Tibial nerve (tissue), 4 donors: ENCODE measurements around the gene APRT. TPM values are rescaled to one million over a fixed set of nuclear protein-coding genes. Genes with fewer than 3 reads are reported as not detected.

Source experiments
- DNase-seq, 2 donors: peaks; one replicate each; pipeline ENCODE4 v3.0.0-alpha.2; 2019; ENCODE audit warnings: low spot score in 2 of 2
- H3K27ac ChIP-seq, 4 donors: fragments of 200-600 bp; sonication (generic) in 3 of 4; one replicate each; pipeline ENCODE4 v1.5.1; 2017 to 2019; ENCODE audit warnings: mild to moderate bottlenecking in 1 of 4
- H3K27me3 ChIP-seq, 2 donors: fragments of 200-600 bp; sonication (generic) in 1 of 2; one replicate each; pipeline versions ENCODE4 v1.5.1 to v1.6.0; 2017 to 2019
- H3K36me3 ChIP-seq, 3 donors: fragments of 200-600 bp; sonication (generic); one replicate each; pipeline ENCODE4 v1.5.1; 2018 to 2019
- H3K4me1 ChIP-seq, 4 donors: fragments of 200-600 bp; sonication (generic) in 3 of 4; one replicate each; pipeline ENCODE4 v1.5.1; 2017 to 2019
- H3K4me3 ChIP-seq, 4 donors: fragments of 200-600 bp; sonication (generic) in 3 of 4; one replicate each; pipeline ENCODE4 v1.5.1; 2017 to 2019; ENCODE audit warnings: mild to moderate bottlenecking in 1 of 4, moderate library complexity in 1 of 4
- H3K9me3 ChIP-seq, 4 donors: fragments of 200-600 bp; sonication (generic) in 3 of 4; one replicate each; pipeline ENCODE4 v1.5.1; 2017 to 2019
- CTCF ChIP-seq, 5 experiments: fragments of 200-600 bp in 3 of 5; fragments of 450-650 bp in 2 of 5; sonication (generic) in 3 of 5; IDR thresholded peaks; one replicate each; pipeline ENCODE4 v1.5.1; 2016 to 2019; ENCODE audit warnings: antibody characterized with exemption in 5 of 5, mild to moderate bottlenecking in 3 of 5, moderate library complexity in 2 of 5
- EP300 ChIP-seq, 2 donors: sonication (generic); formaldehyde crosslinking; IDR thresholded peaks; one replicate each; pipeline ENCODE4 v1.6.1; 2017; ENCODE audit warnings: antibody characterized with exemption in 2 of 2, mild to moderate bottlenecking in 1 of 2
- POLR2A ChIP-seq, 2 donors: fragments of 450-650 bp; IDR thresholded peaks; one replicate each; pipeline ENCODE4 v1.6.1; 2017; ENCODE audit warnings: antibody characterized with exemption in 2 of 2, mild to moderate bottlenecking in 2 of 2, moderate library complexity in 2 of 2
- WGBS, 2 donors: methylation state at CpG; one replicate each; pipeline ENCODE4 v1.1.5; 2018; 5-methylcytosine and 5-hydroxymethylcytosine counted together
- total RNA-seq, 4 donors: library from RNA; depleted of rRNA; stranded (reverse); fragments of >200 nt; gene quantifications; one replicate each; pipeline ENCODE4 v1.1.0, GENCODE V29; 2016

APRT gene
- total RNA-seq, 4 donors from 2014 or later = 83.4 to 157 (median 106) TPM

GRCh38 chr16:88770461-88771293 lies 41.1 kb downstream of the APRT start:
- no peak for TF ChIP-seq CTCF (IDR thresholded peaks at IDR 0.05)
- no peak for TF ChIP-seq POLR2A (IDR thresholded peaks at IDR 0.05)
- TF ChIP-seq EP300 (IDR thresholded peaks at IDR 0.05) = no peak
- Histone ChIP-seq H3K4me1 (peaks cover 0 to 93% (median 67%) of the 10 kb centered on the region in 4 donors), H3K4me3 (no peak overlapping the region), H3K36me3 (peaks cover 0 to 7% (median 0%) of the 10 kb centered on the region in 3 donors), H3K9me3 (no peaks in the 10 kb centered on the region), H3K27ac (peak overlapping the region in 3 of 4 donors; percentile 31 to 59 (median 49)), H3K27me3 (no peaks in the 10 kb centered on the region)
- no peak for DNase-seq
- WGBS, 2 donors = 43 to 52% methylated on average over 23 to 39 of the region's 41 CpGs

GRCh38 chr16:88769617-88770460 lies 41.9 kb downstream of the APRT start:
- no peaks in the 10 kb centered on the region for H3K27me3 ChIP-seq
- peak overlapping the region in 3 of 4 donors; percentile 31 to 59 (median 49) for H3K27ac ChIP-seq
- no peak for DNase-seq
- no peaks in the 10 kb centered on the region for H3K9me3 ChIP-seq
- TF ChIP-seq EP300 (IDR thresholded peaks at IDR 0.05) = no peak
- no peak for TF ChIP-seq CTCF (IDR thresholded peaks at IDR 0.05)
- TF ChIP-seq POLR2A (IDR thresholded peaks at IDR 0.05) = no peak
- H3K4me3 ChIP-seq = no peak overlapping the region
- WGBS, 2 donors = 71 to 72% methylated on average over 10 to 25 of the region's 30 CpGs
- peaks cover 0 to 7% (median 0%) of the 10 kb centered on the region in 3 donors for H3K36me3 ChIP-seq
- peaks cover 0 to 87% (median 67%) of the 10 kb centered on the region in 4 donors for H3K4me1 ChIP-seq

- no peak for DNase-seq
- Histone ChIP-seq H3K4me1 (peaks cover 0 to 81% (median 58%) of the 10 kb centered on the region in 4 donors), H3K9me3 (no peaks in the 10 kb centered on the region), H3K27me3 (no peaks in the 10 kb centered on the region), H3K27ac (peak overlapping the region in 3 of 4 donors; percentile 1 to 75 (median 69)), H3K4me3 (no peak overlapping the region), H3K36me3 (peaks cover 0 to 16% (median 0%) of the 10 kb centered on the region in 3 donors)
- TF ChIP-seq POLR2A (IDR thresholded peaks at IDR 0.05) (no peak), CTCF (IDR thresholded peaks at IDR 0.05) (no peak), EP300 (IDR thresholded peaks at IDR 0.05) (no peak)
- WGBS, 2 donors = 21 to 28% methylated on average over 7 to 19 of the region's 24 CpGs
Observed at GRCh38 chr16:88768071-88768783, 43.5 kb downstream of the APRT start.

DNA sequence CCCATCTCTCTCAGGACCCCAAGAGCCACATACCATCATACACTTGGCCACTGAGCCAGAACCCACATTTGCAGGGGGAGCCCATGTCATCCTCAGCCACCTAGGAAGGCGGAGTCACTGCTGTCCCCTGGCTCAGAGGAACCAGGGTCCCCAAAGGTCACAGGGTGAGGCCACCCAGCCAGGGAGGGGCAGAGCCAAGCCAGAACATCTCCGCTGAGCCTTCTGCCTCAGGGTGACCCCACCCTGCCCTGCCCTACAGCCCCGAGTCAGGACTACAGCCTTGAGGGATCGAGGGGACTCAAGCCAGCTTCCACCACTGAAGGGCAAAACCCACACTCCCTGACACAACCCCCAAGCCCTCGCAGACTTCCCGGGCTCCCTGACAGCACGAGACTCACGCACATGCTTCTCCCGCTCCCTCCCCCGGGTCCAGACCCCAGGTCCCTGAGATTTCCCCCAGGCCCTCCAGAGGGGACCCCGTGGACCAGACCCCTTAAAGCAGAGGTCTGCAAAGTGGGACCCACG lies 44.1 kb downstream of the APRT start:
- Histone ChIP-seq H3K27me3 (no peaks in the 10 kb centered on the region), H3K9me3 (no peaks in the 10 kb centered on the region), H3K36me3 (peaks cover 0 to 16% (median 0%) of the 10 kb centered on the region in 3 donors), H3K4me1 (peaks cover 0 to 81% (median 53%) of the 10 kb centered on the region in 4 donors), H3K4me3 (no peak overlapping the region), H3K27ac (peak overlapping the region in 3 of 4 donors; percentile 1 to 75 (median 69))
- no peak for DNase-seq
- WGBS, 2 donors = 51 to 65% methylated on average over 10 to 12 of the region's 12 CpGs
- TF ChIP-seq EP300 (IDR thresholded peaks at IDR 0.05) (no peak), POLR2A (IDR thresholded peaks at IDR 0.05) (no peak), CTCF (IDR thresholded peaks at IDR 0.05) (no peak)
